GM19463 (cell line): ENCODE measurements around the gene GLYATL3.
"Not testable (repeated sequence)": the region's sequence is repeated elsewhere in the genome, so short reads cannot be mapped to it uniquely, and the experiment has no call there.

Source experiments
- ATAC-seq: cut with Tn5 transposase; IDR thresholded peaks from one replicate; pipeline ENCODE4 v1.9.1; 2021; ENCODE audit warnings: mild to moderate bottlenecking, moderate library complexity; ENCODE audit not compliant: unreplicated experiment

Gene GLYATL3

DNA sequence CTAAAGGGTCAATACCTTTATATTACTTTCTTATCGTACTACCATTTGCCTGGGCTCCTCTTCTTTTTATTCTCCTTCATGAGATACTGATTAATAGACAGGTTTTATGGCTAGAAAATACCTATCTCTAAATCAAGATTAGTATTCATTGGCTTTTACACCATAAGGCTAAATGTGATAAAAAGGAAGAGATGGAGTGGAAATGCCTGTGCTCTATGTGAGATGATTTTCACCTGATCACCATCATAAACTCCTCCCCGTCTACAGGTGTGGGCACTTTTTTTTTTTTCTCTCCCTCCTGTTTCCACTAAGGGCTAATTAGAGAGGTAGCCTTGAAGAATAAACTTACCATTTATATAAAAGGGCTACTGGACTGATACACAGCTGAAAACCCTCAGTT is at the start of gene GLYATL3:
Gene GLYATL3 (plus strand): TSS at position 301 of the 400 bp plus-strand sequence. CDS start 12,068 bp downstream, outside the sequence.
- ATAC-seq = no peak

GRCh38 chr6:49453221-49453620 is 46.5 kb upstream of the GLYATL3 start:
- ATAC-seq = no peak

GRCh38 chr6:49454787-49455709 is 44.7 kb upstream of the GLYATL3 start:
- ATAC-seq = no peak

DNA sequence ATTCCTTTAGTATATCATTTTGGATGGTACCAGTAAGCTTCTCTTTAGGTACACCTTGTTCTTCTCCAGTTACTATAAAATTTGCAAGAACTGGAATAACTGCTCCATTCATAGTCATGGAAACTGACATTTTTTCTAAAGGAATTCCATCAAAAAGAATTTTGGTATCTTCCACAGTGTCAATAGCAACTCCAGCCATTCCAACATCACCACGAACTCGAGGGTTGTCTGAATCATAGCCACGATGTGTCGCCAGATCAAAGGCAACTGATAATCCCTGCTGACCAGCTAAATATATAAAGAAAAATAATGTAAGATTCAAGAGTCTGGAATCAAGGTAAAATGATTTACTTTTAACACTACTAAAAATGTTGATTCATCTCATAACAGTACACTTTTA is 42.0 kb upstream of the GLYATL3 start:
- ATAC-seq = no peak

DNA sequence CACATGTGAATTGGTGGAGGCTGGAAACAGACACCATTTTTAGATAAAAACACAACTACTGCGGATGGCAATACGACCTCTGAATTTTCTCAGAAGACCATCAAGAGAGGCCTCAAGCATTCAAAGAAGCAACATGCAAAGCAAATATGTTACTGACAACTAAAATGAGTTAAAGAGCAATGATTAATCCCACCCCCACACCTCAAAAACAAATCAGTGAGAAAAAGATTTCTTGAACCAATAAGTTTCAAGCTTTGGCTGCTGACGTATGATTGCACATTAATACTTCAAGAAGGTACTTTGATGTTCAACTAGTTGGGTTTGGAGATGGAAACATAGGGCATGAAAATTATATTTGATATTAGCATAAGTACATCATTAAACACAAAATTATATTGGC is 37.7 kb upstream of the GLYATL3 start:
- no peak for ATAC-seq

GRCh38 chr6:49462599-49462926 is 37.2 kb upstream of the GLYATL3 start:
- peak; percentile 1 for ATAC-seq

DNA sequence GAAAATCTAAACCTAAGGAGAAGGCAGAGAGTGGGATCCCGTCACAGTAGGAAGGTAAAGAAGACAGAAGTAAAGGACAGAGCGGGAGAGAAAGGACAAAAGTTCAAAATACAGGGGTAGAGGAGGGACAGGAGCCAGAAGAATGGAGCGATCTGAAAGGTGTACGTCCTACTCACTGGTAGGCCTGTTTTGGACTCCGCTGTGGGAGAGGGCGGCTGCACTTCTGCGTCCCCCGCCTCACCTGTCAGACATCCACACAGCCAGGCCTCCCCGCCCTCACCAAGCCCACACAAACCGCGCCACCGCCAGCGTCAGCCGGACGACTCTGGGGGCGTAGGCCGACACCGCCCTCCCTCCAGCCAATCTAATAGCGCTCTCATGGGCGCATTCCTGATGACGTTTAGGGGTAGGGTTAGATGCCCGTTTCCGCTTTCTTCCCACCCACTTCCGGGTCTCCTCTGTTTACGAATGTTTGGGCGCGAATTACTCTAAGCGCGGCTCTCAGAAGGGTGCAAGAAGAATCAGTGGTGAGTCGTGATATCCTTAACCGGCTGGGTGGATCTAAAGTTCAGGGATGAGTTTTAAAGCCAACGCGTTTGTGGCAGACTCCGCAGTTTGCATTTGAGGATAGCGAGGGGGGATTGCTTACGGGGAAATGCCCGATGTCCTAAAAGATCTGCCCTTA is 36.7 kb upstream of the GLYATL3 start, which contains the start of the genes CENPQ and MMUT:
Gene CENPQ (plus strand): TSS at position 444 of the 685 bp plus-strand sequence. CDS start 6,807 bp downstream, outside the sequence.
Gene MMUT (minus strand): TSS at position 327 of the 685 bp plus-strand sequence. CDS start 3,787 bp downstream, outside the sequence.
- peak; percentile 99 for ATAC-seq

GRCh38 chr6:49463612-49463967 is 36.1 kb upstream of the GLYATL3 start:
- ATAC-seq = no peak

DNA sequence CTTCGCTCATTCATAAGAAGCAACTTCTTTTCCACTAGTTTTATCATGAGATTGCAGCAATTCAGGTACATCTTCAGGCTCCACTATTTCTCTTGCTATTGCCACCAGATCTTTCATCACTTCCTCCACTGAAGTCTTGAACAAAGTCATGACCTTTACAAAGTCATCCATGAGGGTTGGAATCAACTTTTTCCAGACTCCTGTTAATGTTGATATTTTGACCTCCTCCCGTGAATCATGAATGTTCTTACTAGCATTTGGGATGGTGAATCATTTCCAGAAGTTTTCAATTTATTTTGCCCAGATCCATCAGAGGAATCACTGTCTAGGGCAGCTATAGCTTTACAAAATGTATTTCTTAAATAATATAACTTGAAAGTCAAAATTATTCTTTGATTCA is 35.0 kb upstream of the GLYATL3 start:
- no peak for ATAC-seq

- no peak for ATAC-seq
Observed at GRCh38 chr6:49468042-49468441, 31.7 kb upstream of the GLYATL3 start.

- not testable (repeated sequence) for ATAC-seq
Observed at GRCh38 chr6:49476564-49476963, 23.2 kb upstream of the GLYATL3 start.

- ATAC-seq = no peak
Observed at GRCh38 chr6:49479308-49479970, 20.3 kb upstream of the GLYATL3 start.

DNA sequence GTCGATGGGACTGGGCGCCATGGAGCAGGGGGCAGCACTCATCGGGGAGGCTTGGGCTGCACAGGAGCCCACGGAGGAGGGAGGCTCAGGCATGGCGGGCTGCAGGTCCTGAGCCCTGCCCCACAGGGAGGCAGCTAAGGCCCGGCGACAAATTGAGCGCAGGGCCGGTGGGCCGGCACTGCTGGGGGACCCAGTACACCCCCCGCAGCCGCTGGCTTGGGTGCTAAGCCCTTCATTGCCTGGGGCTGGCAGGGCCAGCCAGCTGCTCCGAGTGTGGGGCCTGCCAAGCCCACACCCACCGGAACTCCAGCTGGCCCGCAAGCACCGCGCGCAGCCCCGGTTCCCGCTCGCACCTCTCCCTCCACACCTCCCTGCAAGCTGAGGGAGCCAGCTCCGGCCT is 17.9 kb upstream of the GLYATL3 start:
- not testable (repeated sequence) for ATAC-seq

DNA sequence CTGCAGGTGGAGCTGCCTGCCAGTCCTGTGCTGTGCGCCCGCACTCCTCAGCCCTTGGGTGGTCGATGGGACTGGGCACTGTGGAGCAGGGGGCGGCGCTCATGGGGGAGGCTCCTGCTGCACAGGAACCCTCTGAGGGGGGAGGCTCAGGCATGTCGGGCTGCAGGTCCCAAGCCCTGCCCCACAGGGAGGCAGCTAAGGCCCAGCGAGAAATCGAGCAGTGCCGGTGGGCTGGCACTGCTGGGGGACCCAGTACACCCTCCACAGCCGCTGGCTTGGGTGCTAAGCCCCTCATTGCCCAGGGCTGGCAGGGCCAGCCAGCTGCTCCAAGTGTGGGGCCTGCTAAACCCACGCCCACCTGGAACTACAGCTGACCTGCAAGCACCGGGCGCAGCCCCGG is 16.3 kb upstream of the GLYATL3 start:
- ATAC-seq = not testable (repeated sequence)

- no peak for ATAC-seq
Observed at GRCh38 chr6:49490633-49491032, 9.1 kb upstream of the GLYATL3 start.

DNA sequence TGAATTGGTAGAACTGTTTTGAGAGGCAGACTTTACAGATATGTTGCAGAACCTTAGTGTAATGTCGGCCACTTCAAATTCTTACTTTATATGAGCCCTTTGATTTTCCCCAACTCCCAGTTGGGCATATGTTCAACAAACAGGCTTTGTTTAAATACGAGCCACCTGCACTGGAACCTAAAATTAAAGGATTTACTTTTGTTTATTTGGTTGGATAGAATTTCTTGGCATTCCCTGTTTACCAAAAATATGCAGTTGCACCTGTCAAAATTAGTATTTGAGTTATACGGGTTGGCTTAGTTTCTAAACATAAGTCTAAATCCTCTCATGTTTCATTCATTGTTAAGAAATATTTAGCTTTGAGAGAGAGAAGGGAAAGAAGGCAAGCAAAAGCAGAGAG is 2.4 kb upstream of the GLYATL3 start:
- ATAC-seq = no peak

- no peak for ATAC-seq
Observed at GRCh38 chr6:49499126-49499525, 597 bp upstream of the GLYATL3 start.

- no peak for ATAC-seq
Observed at GRCh38 chr6:49504666-49505065, 4.9 kb downstream of the GLYATL3 start.

DNA sequence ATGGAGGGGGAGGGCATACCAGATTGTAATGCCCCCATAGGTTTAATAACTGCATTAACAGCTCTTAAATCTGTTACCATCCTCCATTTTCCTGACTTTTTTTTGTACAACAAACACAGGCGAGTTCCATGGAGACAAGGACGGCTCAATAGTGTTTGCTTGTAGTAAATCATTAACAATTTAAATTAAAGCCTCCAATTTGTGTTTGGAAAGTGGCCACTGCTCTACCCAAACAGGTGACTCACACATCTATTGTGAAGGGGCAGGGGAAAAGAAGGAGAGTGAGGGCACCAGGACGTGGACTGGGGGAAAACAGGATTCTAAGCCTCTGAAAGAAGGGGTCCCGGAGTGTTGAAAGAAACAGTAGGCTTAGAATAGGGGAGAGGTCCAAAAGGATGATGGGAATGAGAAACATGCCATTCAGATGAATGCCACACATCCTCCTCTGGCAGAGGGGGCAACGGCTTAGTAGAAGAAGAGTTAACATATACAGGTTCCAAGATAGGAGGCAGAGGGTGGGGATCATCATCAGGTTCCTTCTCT is 6.9 kb downstream of the GLYATL3 start:
- no peak for ATAC-seq

DNA sequence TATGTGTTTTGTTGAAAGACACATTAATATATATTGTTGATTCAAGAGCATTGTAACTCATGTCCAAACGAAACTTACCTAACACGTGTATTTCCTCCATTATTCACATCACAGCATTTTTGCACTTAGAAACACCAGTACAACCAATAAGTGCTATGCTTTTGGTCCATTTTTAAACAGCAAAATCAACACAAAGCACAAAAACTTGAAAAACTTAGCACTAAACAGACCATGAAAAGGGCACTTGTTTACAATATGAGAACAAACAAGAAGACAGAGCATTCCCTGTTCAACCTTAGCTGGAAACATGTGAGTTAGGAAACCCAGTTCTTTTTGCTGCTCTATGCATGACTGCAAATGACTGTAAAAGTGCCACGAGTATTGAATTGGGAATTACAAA is 9.6 kb downstream of the GLYATL3 start:
- ATAC-seq = no peak
